ENCODE data around the gene TOB1.

Gene TOB1

GRCh38 chr17:50840311-50840851, 25.8 kb downstream of the TOB1 start:
- TF ChIP-seq CTCF (IDR thresholded peaks at IDR 0.05; ENCODE audit: insufficient read depth, low read depth, low read length, missing control alignments) = no peak
- DNase-seq (ENCODE audit: low read depth) = no peak

GRCh38 chr17:50839591-50840310, 26.4 kb downstream of the TOB1 start:
- DNase-seq (ENCODE audit: low read depth) = no peak
- no peak overlapping the region for H3K4me3 ChIP-seq (ENCODE audit: low read length)
- no peak for TF ChIP-seq CTCF (IDR thresholded peaks at IDR 0.05; ENCODE audit: insufficient read depth, low read depth, low read length, missing control alignments)

More at GRCh38 chr17:50840311-50840851, 25.8 kb downstream of the TOB1 start:
- no peak overlapping the region for H3K4me3 ChIP-seq (ENCODE audit: low read length)

- no peak for TF ChIP-seq CTCF (IDR thresholded peaks at IDR 0.05; ENCODE audit: insufficient read depth, low read depth, low read length, missing control alignments)
- H3K4me3 ChIP-seq (ENCODE audit: low read length) = no peak overlapping the region
- no peak for DNase-seq (ENCODE audit: low read depth)
Measured at GRCh38 chr17:50837980-50838954, 27.9 kb downstream of the TOB1 start.

GRCh38 chr17:50837286-50837979, 28.7 kb downstream of the TOB1 start:
- TF ChIP-seq CTCF (IDR thresholded peaks at IDR 0.05; ENCODE audit: insufficient read depth, low read depth, low read length, missing control alignments) = no peak
- H3K4me3 ChIP-seq (ENCODE audit: low read length) = no peak overlapping the region
- no peak for DNase-seq (ENCODE audit: low read depth)

- no peak overlapping the region for H3K4me3 ChIP-seq (ENCODE audit: low read length)
- no peak for TF ChIP-seq CTCF (IDR thresholded peaks at IDR 0.05; ENCODE audit: insufficient read depth, low read depth, low read length, missing control alignments)
- no peak for DNase-seq (ENCODE audit: low read depth)
Measured at GRCh38 chr17:50836826-50837225, 29.3 kb downstream of the TOB1 start.

Measured in epithelial cell of esophagus (primary cell).